ENCODE measurements around the gene AFDN. TPM values are rescaled to one million over a fixed set of nuclear protein-coding genes. Genes with fewer than 3 reads are reported as not detected.

Gene AFDN
- polyA plus RNA-seq, 12 donors, result 25.7 to 89.7 (median 48.4) TPM; not detected in 1

DNA sequence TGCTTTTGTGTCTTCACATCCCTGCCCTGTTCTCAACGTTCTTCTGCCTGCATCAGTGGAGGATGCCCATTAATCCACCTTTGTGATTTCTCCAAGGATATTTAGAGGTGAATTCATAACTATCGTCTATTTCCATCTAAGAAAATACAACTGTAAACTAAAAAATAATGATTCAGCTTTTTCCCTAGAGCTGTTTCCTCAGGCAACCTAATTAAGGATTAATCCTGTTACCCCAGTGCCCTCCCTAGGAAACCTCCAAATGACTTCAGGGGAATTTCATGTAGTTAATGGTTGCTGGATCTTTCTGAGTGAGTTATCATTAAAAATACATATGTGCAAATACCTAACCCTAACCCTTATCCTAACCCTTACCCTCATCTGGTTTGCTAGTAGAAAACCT is 14.6 kb upstream of the AFDN start:
- no peak for DNase-seq

DNA sequence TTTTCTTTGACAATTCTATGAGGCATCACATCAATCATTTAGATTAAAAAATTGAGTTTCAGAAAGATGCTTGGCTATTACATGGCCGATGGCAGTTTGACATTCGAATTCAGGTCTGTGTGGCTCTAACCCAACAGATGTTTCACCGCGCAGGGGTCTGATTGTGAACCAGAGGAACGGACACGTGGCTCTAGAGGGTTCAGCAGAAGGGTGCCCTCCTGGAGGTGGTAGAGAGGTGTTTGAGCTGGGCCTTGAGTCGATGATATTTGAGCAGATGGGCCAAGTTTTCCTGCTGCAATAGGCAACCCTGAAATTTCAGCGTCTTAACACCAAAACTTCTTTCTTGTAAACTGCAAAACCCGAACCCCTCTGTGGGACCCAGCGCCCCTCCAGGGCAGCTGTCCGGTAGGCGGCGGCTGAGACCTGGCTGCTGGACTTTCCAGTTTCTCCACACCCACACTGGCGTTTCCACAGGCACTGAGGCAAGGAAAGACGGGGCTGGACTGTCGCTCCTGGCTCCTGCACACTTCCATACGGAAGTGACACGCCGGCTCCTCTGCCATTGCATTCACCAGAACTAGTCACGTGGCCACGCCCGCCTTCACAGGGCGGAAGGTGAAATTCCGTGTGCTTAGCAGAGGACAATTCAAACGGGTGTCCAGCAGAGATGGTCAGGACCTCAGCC is 11.3 kb upstream of the AFDN start:
- no peak for DNase-seq

DNA sequence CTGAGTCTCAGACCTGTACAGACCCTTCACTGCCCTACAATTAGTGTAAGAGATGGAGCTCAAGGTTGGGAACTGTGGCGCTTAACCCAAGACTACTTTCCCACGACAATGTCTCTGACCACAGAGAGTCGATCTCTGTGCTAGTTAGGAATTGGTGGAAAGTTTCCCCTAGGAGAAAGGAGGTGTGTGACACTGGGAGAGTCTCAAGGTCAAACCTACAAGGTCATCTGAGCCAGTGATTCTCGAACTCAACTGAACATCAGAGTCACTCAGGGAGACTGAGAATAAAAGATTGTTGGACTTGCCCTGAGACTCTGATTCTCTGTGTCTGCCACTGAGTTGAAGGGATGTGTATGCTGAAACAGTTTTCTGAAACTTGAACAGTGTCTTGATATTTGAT is 9.7 kb upstream of the AFDN start:
- DNase-seq, result no peak

DNA sequence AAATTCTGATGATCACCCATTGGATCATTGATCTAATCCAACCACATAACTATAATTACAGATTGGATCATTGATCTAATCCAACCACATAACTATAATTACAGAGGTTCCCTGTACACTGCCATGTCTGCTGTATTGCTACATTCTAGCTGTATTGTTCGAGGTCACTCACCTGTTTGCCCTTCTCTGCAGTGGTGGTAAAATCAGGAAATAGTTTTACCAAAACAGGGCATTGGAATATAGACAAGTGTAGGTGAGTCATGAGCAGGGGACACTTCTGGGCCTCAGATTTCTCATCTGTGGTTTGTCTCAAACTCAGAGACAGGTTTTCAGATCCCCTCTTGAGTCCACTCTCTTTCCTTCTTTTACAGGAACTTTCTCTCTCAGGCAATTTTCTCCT is 9.0 kb upstream of the AFDN start:
- no peak for DNase-seq

DNA sequence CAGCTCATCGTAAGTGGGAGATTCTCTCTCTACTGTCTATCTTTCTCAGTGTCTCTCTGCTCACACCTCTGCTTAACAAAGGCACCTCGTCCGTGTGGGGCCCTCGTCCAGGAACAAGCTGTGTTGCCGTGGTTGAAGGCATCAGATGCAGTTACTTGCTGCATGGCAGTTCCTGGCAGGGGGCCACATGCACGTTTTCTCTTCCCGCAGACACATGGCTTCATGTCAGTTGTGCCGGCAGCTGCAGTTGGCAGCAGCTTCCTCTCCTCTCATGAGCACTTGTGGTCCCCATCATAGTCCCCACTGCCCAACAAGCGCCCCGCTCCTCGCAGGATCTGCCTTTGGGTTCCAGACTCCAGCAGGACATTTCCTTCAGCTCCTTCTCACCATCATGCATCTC is 7.1 kb upstream of the AFDN start:
- no peak for DNase-seq

DNA sequence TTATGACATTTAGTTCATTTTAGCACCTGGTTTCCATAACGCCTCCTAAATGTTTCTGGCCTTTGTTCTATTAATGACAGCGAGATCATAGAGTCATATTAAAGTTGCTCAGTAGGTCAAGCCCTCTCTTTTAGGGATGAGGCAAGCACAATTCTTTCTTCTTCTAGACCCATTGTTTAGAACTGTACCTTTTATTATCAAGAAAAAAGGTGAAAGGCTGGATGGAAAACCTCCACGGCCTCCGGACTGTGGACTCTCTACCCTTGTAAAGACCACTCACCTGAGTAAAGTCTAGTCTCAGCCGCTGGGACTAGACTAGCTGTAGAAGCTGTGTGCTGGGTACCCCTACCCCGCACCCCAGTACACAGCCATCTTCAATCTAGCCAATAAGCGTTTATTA is 6.0 kb upstream of the AFDN start:
- no peak for DNase-seq

DNA sequence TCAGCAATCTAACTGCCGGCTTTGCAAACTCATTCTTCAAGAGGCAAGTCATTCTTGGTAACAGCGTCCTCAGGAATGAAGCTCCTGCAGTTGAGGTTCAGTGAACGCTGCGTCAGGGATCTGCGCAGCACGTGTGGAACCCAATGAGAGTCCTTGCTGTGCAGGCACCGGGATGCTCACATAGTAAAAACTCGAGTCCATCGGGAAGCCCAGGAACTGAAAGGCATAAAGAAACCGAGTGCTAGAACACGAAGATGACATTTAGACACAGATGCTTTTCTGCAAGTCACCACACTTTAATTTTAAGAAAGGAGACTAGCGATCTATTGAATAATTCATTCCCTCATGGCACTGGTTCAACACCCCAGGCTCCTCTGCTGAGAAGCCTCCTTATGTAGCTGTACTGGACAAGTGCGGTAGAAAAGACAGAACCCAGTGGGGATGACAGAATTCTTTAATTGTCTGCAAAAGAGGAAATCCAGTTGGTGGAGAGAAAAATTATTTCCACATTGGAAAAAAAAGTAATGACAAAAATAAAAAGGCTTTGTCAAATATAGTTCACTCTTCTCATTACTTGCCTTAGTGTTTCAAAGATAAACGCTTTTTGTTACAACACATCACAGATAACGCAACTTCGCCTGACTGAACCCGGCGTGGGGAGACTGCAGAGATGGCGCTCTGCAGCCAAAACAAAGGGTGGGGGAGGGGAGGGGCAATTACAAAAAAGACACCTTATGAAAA is 1.9 kb upstream of the AFDN start:
- peak; percentile 17 for DNase-seq

DNA sequence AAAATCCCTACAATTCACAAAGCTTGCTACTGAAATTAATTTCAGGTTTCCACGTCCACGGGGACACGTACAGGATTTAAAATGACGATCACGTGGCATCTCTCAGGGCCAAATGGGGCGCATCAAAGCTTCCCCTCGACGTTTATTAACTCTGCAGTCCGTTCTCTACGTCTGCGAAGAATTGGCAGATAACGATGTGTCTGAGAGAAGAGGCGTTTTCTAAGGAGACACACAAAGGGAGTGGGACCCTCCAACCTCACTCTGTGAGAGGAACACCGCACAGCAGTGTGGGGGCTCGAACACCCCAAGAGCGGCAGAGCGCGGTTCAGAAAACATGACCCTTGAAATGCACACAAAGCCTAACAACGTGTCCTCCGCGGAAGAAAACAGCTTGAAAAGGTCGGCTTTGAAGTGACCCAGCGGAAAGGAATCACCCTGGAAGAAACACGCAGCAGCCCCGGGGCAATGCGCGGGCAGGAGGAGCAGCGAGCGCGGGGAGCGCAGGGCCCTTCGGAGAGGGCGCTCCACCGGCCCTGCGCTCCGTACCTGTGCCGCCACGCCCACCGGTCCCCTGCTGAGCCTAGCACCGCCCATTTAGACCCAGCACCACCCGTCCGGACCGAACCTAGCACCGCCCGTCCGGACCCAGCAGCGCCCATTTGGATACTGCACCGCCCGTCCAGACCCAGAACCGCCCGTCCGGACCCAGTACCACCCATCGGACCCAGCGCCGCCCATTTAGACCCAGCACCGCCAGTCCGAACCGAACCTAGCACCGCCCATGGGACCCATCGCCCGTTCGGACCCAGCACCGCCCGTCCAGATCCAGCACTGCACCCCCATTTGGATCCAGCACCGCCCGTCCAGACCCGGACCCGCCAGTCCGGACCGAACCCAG is 1.1 kb upstream of the AFDN start:
- DNase-seq, result peak; percentile 20

DNA sequence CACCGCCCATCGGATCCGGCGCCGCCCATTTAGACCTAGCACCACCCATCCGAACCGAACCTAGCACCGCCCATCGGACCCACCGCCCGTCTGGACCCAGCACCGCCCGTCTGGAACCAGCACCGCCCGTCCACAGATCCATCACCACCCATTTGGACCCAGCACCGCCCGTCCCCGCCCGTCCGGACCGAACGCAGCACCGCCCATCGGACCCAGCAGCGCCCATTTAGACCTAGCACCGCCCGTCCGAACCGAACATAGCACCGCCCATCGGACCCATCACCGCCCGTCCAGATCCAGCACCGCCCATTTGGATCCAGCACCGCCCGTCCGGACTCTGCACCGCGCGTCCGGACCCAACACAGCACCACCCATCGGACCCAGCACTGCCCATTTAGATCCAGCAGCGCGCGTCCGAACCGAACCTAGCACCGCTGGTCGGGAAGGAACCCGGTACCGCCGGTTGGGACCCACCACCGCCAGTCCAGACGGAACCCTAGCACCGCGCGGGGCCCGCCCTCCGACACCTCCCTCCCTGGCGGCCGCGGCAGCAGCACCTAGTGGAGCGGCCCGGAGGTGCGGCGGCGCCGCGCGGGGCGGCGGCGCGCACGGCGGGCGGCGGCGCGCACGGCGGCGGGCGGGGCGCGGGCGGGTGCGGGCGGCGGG is 348 bp upstream of the AFDN start:
- DNase-seq, result peak; percentile 35

DNA sequence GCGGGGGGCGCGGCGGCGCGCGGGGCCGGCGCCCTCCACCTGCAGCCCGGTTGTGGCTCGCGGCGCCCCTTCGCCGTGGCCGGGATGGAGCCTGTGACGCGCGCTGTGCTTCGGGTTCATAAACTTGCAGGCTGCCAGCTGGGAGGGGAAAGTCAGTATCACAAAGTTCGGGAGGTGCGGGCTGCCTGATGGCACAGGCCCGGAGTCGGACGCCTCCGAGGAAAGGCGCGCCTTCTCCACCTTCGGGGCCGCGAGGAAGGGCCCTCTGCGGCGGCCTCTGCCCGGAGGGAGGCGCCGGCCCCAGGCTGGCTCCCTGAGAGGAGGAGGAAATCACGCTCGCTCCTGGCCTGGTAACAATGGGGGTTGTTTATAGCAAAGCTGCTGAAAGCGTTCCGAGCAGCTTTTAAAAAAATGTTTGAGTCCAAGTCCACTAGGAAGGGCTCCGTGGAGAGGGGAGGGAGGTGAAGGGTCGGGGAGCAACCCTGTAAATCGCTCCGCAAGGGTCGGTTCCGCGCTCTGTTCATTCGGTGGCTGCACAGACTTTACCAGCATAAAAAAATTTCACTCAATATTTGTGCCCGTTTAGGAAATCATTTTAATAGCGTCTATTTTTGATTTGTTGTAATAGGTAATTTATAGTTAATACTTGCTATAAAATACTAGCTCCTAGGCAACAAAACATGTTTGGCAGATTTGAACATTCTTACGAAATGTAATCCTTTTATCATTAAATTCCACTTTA is 1.0 kb downstream of the AFDN start:
- peak; percentile 31 for DNase-seq

DNA sequence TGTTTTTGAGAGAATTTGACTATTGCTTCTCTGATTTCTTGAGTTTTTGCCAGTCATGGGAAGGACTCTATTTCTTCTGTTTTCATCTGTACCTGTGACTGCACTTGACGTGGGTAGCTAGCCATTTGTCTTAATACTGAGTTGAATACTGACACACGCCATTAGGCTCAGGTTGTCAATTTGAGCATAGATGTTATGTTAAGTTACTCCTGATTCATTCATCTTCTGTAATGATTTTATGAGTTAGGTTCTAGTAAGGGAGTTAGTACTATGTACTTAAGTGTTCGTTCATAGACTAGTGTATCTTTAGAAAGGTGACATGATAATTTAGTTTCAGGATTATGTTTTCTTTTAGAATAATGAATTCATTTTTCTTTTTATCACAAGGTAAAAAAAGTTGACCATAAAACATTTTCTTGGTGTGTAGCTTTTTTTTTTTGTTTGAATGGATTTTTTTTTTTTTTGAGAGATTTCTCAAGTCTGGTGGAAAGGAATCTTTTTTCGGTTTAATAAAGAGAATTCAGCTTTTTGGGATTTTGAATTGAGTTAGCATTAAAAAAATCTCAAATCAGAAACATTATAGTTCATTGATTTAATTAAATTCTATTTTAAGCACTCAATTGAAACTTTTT is 1.7 kb downstream of the AFDN start:
- DNase-seq, result peak; percentile 8

DNA sequence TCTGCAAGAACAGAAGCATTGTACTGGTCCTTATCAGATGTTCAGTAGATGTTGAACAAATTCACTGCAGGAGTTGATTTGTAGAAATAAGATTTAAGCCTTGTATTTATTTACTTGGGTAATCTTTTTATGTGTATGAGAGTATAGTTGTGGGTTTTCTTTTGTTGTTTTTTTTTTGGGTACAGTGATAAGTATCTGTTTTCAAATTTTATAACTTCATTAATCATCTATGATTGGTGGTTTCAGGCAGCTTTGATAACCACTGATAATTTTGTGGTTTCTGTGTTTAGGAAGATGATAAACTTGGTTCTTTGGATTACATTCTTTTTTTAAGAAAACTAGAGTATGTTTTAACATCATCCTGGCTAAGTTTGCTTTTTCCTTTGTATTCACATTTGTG is 2.8 kb downstream of the AFDN start:
- no peak for DNase-seq

DNA sequence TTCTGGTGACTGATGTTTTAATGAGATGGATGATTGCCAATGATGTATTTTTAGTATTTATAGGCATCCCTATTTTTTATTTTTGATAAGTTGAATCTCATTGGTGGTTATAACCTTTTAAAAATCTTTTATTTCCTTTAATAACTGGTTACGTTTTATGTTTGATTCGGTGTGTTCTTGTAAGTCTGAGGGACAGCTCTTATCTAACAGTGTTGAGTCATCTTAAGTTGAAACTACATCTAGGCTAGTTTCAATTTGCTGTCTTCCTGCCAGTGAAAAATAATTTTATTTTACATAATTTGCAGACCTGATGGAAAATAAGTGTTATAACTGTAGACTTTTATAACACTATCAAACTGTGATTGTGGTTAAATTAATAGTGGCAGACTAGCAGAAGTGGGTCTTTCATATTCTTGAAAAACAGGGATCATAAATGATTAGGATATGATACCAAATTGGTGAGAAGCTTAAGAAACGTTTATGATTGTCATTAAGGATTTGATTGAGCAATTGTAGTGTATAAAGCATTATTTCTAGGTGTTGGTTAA is 4.6 kb downstream of the AFDN start:
- DNase-seq, result no peak

DNA sequence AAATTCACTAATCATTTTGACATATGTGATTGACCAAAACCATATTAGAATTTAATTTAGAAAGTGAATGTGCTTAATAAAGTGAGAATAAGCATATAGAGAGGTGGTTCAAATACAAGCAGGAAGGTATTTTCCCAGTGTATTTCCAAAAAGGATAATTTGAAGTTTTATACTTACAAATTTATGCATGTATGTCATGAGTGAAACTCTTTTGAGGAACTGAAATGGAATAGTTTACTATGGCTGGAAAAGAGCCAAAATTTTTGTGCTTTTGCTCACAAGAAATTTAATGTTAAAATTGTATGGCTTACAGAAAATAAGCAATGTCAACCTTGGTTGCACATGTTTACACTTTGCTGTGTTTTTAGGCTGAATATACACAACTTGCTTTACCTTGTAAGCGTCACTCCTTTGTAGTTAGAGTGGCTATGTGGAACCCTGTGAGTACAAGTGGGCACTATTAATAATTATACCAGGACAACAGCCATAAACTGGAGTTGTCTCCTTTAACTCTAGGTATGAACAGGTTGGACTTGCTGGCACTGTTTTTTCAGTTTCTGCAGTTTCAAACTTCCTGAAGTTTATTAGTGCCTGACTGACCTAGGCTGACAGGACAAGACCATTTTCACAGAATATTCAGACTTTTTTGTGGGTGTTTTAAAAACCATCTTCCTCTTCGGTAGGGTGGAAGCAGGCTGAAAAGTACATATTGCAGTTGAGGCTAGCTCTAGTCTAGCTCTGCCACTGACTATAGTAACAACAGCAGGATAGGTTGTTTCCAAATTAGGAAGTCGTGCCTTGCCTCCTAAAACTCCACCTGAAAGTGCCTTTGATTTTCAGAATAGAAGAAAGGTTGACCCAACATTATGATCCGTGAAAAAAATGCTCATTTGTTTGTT is 6.0 kb downstream of the AFDN start:
- peak; percentile 7 for DNase-seq

DNA sequence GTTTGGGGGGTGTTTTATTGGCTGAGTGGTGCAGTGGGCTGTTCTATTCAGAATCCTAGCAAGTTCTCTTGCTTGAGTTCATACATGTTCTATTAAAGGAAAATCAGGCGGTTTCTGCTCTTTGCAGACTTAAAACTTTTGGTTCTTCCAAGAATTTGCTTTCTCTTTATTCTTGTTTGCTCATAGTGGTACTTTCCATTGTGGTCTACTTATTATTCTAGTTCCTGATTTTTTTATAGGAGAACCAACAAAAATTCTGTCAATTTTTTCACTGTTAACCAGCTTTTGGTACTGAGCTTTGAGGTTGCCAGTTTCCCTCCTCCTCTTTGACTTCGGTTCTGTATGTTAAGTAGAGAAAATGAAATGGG is 6.7 kb downstream of the AFDN start:
- no peak for DNase-seq

DNA sequence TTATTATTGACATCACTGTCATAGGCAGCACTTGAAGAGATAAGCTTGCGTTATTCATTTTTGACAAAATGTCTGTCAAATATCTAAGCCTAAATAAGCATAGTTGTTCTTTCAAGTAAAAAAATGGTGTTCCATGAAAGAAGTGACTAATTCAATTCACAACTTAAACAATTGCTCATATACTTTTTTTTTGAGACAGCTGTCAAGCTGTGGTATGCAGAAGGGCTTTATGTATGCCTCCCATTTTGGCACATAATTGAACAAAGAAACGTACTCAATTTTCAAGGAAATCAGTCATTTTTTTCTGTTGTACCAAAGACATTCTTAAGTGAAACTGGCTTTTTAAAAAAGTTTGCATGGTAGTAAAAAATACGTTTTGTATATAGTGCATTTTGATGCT is 8.5 kb downstream of the AFDN start:
- no peak for DNase-seq

DNA sequence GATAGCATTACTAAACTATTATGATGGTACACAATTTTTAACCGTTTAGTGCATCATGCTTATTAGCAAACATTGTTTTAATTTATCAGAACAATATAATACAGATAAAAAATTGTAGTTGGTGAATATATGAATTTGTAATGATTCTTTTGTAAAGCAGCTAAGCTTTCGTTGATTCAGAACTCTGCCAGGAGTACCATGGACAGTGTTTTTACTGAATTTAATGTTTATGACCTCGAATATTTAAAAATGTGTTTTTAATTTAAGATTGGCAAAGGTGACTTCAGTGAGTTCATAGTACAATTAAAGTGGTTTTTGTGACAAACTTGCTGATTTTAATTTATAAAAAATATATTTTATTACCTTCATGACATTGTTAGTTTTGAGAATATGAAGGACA is 10.0 kb downstream of the AFDN start:
- DNase-seq, result peak; percentile 34

DNA sequence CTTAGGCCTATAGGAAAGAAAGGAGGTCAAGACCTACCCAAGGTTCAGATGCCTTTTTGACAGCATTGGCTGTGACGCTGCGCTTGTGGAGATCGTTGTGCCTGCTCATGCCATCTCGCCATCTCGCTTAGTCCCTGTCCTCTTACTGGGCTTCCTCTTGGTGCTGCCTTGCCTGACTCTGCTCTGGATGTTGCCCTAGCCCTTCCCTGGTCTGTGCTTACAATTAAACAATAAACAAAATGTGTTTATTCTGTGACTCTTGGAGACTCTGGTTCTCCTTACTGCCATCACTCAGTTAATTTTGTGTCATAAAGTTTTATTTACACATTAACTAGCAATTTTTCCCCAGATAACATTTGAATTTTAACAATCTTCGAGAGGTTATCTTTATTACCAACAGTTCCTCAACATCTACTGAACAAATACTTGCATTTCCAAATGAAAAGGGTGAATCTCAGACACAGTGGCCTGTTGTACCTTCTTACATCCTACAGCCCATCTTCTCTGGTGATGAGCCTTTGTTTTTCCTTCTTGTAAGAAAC is 11.6 kb downstream of the AFDN start:
- DNase-seq, result no peak

DNA sequence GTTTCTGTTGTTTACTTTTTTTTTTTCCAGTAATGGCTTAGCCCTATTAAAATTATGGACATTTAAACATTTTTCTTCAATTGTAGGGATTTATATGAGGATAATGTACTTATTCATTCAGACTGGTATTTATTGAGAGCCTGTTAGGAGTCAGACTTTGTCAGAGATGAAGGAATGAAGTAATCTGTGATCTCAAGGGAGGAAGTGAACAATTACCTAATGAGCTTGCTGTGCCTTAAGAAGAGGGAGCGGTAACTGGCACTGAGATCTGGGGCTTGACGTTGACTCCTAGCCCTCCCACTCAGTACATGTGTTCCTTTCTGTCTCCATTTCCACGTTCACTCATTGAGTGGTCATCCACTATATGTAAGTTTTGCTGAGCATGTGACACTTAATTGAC is 12.6 kb downstream of the AFDN start:
- no peak for DNase-seq

All from muscle of arm (tissue), 12 donors.